ENCODE data around the gene ELP1. TPM values are rescaled to one million over a fixed set of nuclear protein-coding genes. Genes with fewer than 3 reads are reported as not detected.

The ELP1 gene
- total and polyA plus RNA-seq, 2 donors (not counting 1 experiment from before 2014, with no cell fraction given): 18.7 to 41.9 TPM

GRCh38 chr9:108933231-108933717 lies 650 bp downstream of the ELP1 start:
- Histone ChIP-seq H2AFZ (ENCODE audit: low read length) (peak overlapping the region; percentile 92), H3K4me2 (ENCODE audit: extremely low read depth, insufficient read depth, low read length) (peak overlapping the region; percentile 90), H3K9ac (ENCODE audit: insufficient read depth, low read length) (peak overlapping the region; percentile 86), H3K27me3 (ENCODE audit: control insufficient read depth, insufficient read depth, low read length) (no peaks in the 10 kb centered on the region), H3K36me3 (ENCODE audit: control insufficient read depth, insufficient read depth, low read length) (no peaks in the 10 kb centered on the region), H3K27ac (ENCODE audit: insufficient read depth, low read length) (peak overlapping the region; percentile 76), H3K79me2 (ENCODE audit: control insufficient read depth, insufficient read depth, low read length) (peaks cover 19% of the 10 kb centered on the region), H3K9me3 (ENCODE audit: control insufficient read depth, insufficient read depth, low read depth, low read length) (no peaks in the 10 kb centered on the region), H3K4me1 (ENCODE audit: control insufficient read depth, extremely low read depth, insufficient read depth, low read length) (no peaks in the 10 kb centered on the region), H4K20me1 (ENCODE audit: control insufficient read depth, extremely low read depth, insufficient read depth, low read length) (no peaks in the 10 kb centered on the region), H3K4me3 (replicated peaks in 1 of 4; ENCODE audit: control extremely low read depth in 1 of 4, insufficient read depth in 1 of 4, low read depth in 3 of 4, low read length in 4 of 4) (peak overlapping the region; percentile 76 to 94 (median 92))
- TF ChIP-seq CTCF (conservative IDR thresholded peaks at IDR 0.05 in 1 of 2, IDR thresholded peaks at IDR 0.05 in 1 of 2; ENCODE audit: low read depth in 1 of 2, low read length in 2 of 2) (no peak), EZH2 (IDR thresholded peaks at IDR 0.05; ENCODE audit: low read length, missing control alignments) (no peak)
- peak; percentile 12 to 25 for DNase-seq (ENCODE audit: low read depth in 2 of 2)

DNA sequence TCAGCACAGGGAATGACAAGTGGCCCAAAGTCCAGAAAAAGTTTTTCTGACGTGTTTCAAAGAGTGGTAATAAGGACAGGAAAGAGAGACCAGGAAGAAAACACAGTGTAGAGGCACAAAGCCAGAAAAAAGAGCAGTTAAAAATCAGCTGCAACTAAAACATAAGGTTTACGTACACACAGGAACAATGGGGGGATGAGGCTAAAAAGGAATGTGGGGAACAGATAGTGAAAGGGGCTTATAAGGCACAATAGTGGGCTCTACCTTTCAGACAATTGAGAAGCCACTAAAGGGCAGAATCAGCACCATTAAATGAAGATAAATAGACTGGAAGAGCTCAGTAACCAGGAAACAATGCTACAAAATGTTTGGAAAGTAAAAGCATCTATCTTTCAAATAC lies 5.5 kb downstream of the ELP1 start:
- Histone ChIP-seq H4K20me1 (ENCODE audit: control insufficient read depth, extremely low read depth, insufficient read depth, low read length) (no peaks in the 10 kb centered on the region), H3K36me3 (ENCODE audit: control insufficient read depth, insufficient read depth, low read length) (peaks cover 3% of the 10 kb centered on the region), H2AFZ (ENCODE audit: low read length) (no peak overlapping the region), H3K4me3 (replicated peaks in 1 of 4; ENCODE audit: control extremely low read depth in 1 of 4, insufficient read depth in 1 of 4, low read depth in 3 of 4, low read length in 4 of 4) (no peak overlapping the region), H3K27ac (ENCODE audit: insufficient read depth, low read length) (no peak overlapping the region), H3K27me3 (ENCODE audit: control insufficient read depth, insufficient read depth, low read length) (no peaks in the 10 kb centered on the region), H3K79me2 (ENCODE audit: control insufficient read depth, insufficient read depth, low read length) (peaks cover 14% of the 10 kb centered on the region), H3K4me1 (ENCODE audit: control insufficient read depth, extremely low read depth, insufficient read depth, low read length) (no peaks in the 10 kb centered on the region), H3K9me3 (ENCODE audit: control insufficient read depth, insufficient read depth, low read depth, low read length) (no peaks in the 10 kb centered on the region), H3K9ac (ENCODE audit: insufficient read depth, low read length) (no peak overlapping the region), H3K4me2 (ENCODE audit: extremely low read depth, insufficient read depth, low read length) (no peak overlapping the region)
- TF ChIP-seq EZH2 (IDR thresholded peaks at IDR 0.05; ENCODE audit: low read length, missing control alignments) (no peak), CTCF (conservative IDR thresholded peaks at IDR 0.05 in 1 of 2, IDR thresholded peaks at IDR 0.05 in 1 of 2; ENCODE audit: low read depth in 1 of 2, low read length in 2 of 2) (no peak)
- DNase-seq (ENCODE audit: low read depth in 2 of 2): no peak

DNA sequence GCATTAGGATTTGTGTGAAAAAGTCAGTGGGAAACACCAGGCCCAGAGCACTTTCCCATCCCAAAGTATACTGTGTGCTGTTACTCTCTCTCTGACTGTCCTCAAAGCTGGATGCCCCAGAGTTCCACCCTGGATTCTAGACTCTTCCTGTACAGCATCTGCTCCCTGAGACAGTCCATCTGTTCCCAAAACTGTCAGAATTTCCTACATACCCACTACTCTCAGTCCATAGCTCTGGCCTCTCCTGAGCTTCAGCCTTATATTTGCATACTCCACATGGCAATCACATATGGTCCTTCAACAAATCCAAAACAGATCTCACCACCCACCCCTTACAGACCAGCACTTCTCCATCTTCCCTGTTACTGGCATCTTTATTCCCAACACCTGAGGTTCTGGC lies 9.5 kb downstream of the ELP1 start:
- H3K27me3 ChIP-seq (ENCODE audit: control insufficient read depth, insufficient read depth, low read length): no peaks in the 10 kb centered on the region
- TF ChIP-seq EZH2 (IDR thresholded peaks at IDR 0.05; ENCODE audit: low read length, missing control alignments) (no peak), CTCF (conservative IDR thresholded peaks at IDR 0.05 in 1 of 2, IDR thresholded peaks at IDR 0.05 in 1 of 2; ENCODE audit: low read depth in 1 of 2, low read length in 2 of 2) (no peak)
- no peaks in the 10 kb centered on the region for H3K4me1 ChIP-seq (ENCODE audit: control insufficient read depth, extremely low read depth, insufficient read depth, low read length)
- H3K27ac ChIP-seq (ENCODE audit: insufficient read depth, low read length): no peak overlapping the region
- H2AFZ ChIP-seq (ENCODE audit: low read length): no peak overlapping the region
- no peak overlapping the region for H3K4me2 ChIP-seq (ENCODE audit: extremely low read depth, insufficient read depth, low read length)
- no peak for DNase-seq (ENCODE audit: low read depth in 2 of 2)
- no peaks in the 10 kb centered on the region for H4K20me1 ChIP-seq (ENCODE audit: control insufficient read depth, extremely low read depth, insufficient read depth, low read length)
- no peak overlapping the region for H3K9ac ChIP-seq (ENCODE audit: insufficient read depth, low read length)
- peaks cover 3% of the 10 kb centered on the region for H3K36me3 ChIP-seq (ENCODE audit: control insufficient read depth, insufficient read depth, low read length)
- no peaks in the 10 kb centered on the region for H3K9me3 ChIP-seq (ENCODE audit: control insufficient read depth, insufficient read depth, low read depth, low read length)
- no peak overlapping the region for H3K4me3 ChIP-seq (replicated peaks in 1 of 4; ENCODE audit: control extremely low read depth in 1 of 4, insufficient read depth in 1 of 4, low read depth in 3 of 4, low read length in 4 of 4)
- no peaks in the 10 kb centered on the region for H3K79me2 ChIP-seq (ENCODE audit: control insufficient read depth, insufficient read depth, low read length)

Measured in fibroblast of lung (primary cell).